Measurements from ENCODE around the gene TNFSF15. TPM values are rescaled to one million over a fixed set of nuclear protein-coding genes. Genes with fewer than 3 reads are reported as not detected.

The TNFSF15 gene
- total and polyA plus RNA-seq, 8 donors, result 0.31 to 12.3 (median 2.4) TPM

GRCh38 chr9:114823441-114823840 lies 17.6 kb upstream of the TNFSF15 start:
- H3K9me3 ChIP-seq, result no peaks in the 10 kb centered on the region
- 62 to 90% (median 89%) methylated on average over 1 of the region's 1 CpG for WGBS, 5 donors
- no peaks in the 10 kb centered on the region for H3K27me3 ChIP-seq
- H3K36me3 ChIP-seq, result no peaks in the 10 kb centered on the region
- no peaks in the 10 kb centered on the region for H3K4me1 ChIP-seq
- intact Hi-C loops (cut with DNase I; ENCODE audit: low total_unique reads), result no loop called here
- DNase-seq, result no peak
- no peak overlapping the region for H3K4me3 ChIP-seq
- no peak overlapping the region for H3K27ac ChIP-seq
- TF ChIP-seq POLR2AphosphoS5 (IDR thresholded peaks at IDR 0.05) (no peak), EP300 (IDR thresholded peaks at IDR 0.05) (no peak), CTCF (IDR thresholded peaks at IDR 0.05) (no peak), POLR2A (IDR thresholded peaks at IDR 0.05) (no peak)

- Histone ChIP-seq H3K27ac (no peak overlapping the region), H3K9me3 (no peaks in the 10 kb centered on the region), H3K4me1 (no peaks in the 10 kb centered on the region), H3K4me3 (no peak overlapping the region), H3K36me3 (no peaks in the 10 kb centered on the region), H3K27me3 (no peaks in the 10 kb centered on the region)
- TF ChIP-seq EP300 (IDR thresholded peaks at IDR 0.05) (no peak), POLR2AphosphoS5 (IDR thresholded peaks at IDR 0.05) (no peak), POLR2A (IDR thresholded peaks at IDR 0.05) (no peak), CTCF (IDR thresholded peaks at IDR 0.05) (no peak)
- intact Hi-C loops (cut with DNase I; ENCODE audit: low total_unique reads), result no loop called here
- DNase-seq, result no peak
- 65 to 74% (median 70%) methylated on average over 2 of the region's 2 CpGs for WGBS, 5 donors
Measured at GRCh38 chr9:114822708-114823107, 16.9 kb upstream of the TNFSF15 start.

DNA sequence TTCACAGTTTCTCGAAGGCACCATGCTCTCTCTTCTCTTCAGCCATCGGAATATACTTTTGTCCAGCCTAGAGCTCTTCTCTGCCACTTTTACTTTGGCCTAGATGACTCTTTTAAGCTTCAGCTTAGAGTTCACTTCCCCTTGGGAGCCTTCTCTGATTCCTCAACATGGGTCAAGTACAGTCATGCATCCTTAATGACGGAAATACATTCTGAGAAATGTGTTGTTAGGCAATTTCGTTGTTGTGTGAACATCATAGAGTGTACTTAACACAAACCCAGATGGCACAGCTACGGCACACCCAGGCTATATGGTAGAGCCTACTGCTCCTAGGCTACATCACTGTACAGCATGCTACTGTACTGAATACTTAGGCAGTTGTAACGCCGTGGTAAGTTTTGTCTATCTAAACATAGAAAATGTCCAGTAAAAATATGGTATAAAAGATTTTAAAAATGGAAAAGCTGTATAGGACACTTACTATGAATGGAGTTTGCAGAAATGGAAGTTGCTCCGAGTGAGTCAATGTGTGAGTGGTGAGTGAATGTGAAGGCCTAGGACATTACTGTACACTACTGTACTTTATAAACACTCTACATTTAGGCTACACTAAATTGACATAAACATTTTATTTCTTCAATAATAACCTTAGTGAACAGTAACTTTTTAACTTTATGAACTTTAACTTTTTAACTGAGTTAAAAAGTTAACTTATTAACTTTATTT lies 15.1 kb upstream of the TNFSF15 start:
- intact Hi-C loops (cut with DNase I; ENCODE audit: low total_unique reads), result no loop called here
- no peak overlapping the region for H3K4me3 ChIP-seq
- no peak overlapping the region for H3K27ac ChIP-seq
- no peaks in the 10 kb centered on the region for H3K4me1 ChIP-seq
- H3K36me3 ChIP-seq, result no peaks in the 10 kb centered on the region
- TF ChIP-seq EP300 (IDR thresholded peaks at IDR 0.05), result no peak
- no peak for TF ChIP-seq POLR2A (IDR thresholded peaks at IDR 0.05)
- TF ChIP-seq POLR2AphosphoS5 (IDR thresholded peaks at IDR 0.05), result no peak
- TF ChIP-seq CTCF (IDR thresholded peaks at IDR 0.05), result no peak
- H3K9me3 ChIP-seq, result no peaks in the 10 kb centered on the region
- WGBS, 5 donors, result 92 to 96% (median 94%) methylated on average over 8 of the region's 8 CpGs
- H3K27me3 ChIP-seq, result no peaks in the 10 kb centered on the region
- no peak for DNase-seq

DNA sequence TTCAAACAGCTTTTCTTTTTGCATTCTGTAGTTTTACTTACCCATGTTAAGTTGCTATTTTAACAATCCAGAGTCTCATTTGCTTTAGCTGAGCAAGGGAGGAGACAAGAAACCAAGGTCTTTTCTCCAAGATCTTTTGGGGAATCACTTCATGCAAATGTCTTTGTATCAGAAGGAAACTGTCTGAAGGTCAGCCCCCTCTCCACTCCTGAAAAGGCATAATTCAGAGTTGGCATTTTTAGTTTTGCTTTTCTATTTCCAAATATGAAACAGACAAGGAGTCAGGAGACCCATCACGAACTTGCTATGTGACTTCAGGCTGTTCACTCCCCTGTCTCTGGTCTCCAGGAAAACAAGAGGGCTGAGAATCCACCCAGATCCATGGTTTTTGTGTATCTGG lies 12.3 kb upstream of the TNFSF15 start:
- intact Hi-C loops (cut with DNase I; ENCODE audit: low total_unique reads), result no loop called here
- no peak overlapping the region for H3K4me3 ChIP-seq
- H3K27me3 ChIP-seq, result no peaks in the 10 kb centered on the region
- H3K27ac ChIP-seq, result no peak overlapping the region
- no peaks in the 10 kb centered on the region for H3K9me3 ChIP-seq
- WGBS, 5 donors, result 80 to 97% (median 90%) methylated on average over 1 of the region's 1 CpG
- H3K4me1 ChIP-seq, result no peaks in the 10 kb centered on the region
- no peak for TF ChIP-seq CTCF (IDR thresholded peaks at IDR 0.05)
- TF ChIP-seq EP300 (IDR thresholded peaks at IDR 0.05), result no peak
- TF ChIP-seq POLR2A (IDR thresholded peaks at IDR 0.05), result no peak
- no peak for DNase-seq
- H3K36me3 ChIP-seq, result no peaks in the 10 kb centered on the region
